ENCODE data around the gene SH2D3C. TPM values are rescaled to one million over a fixed set of nuclear protein-coding genes. Genes with fewer than 3 reads are reported as not detected.
"Not testable (repeated sequence)": the region's sequence is repeated elsewhere in the genome, so short reads cannot be mapped to it uniquely, and the experiment has no call there.

The SH2D3C gene
- polyA plus RNA-seq, 5 donors = 22.1 to 41.9 (median 27.5) TPM

DNA sequence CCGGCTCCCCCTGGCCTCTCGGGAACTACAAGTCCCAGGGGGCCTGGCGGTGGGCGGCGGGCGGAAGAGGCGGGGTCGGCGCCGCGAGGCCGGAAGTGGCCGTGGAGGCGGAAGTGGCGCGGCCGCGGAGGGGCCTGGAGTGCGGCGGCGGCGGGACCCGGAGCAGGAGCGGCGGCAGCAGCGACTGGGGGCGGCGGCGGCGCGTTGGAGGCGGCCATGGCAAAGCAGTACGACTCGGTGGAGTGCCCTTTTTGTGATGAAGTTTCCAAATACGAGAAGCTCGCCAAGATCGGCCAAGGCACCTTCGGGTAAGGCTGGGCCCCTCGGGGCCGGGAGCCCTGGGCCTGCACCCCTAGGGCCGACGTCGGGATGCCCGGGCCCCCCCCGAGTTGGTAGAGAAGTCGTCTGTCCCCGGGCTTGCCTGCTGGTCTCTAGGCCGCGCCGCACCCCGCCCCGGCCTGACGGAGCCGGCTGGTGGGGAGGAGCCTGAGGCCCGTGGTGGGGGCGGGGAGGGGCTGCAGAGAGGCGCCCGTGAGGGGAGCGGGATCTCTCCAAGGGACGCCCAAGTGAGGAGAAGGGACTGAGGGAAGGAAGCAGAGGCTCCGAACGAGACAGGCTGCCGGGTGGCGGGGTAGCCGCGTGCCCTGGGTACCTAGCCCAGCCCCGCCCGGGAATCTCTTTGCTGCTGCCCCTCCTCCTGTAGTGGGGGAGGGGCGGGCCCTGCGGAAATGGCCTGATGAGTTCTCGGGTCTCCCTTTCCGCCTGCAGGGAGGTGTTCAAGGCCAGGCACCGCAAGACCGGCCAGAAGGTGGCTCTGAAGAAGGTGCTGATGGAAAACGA, 7.7 kb upstream of the SH2D3C start, which contains the start of gene CDK9:
CDK9 (plus strand) TSS at position 102 of the 840 bp plus-strand sequence; CDS start at position 217, 115 bp downstream.
- peak; percentile 84 to 87 for DNase-seq

- peak; percentile 84 to 88 for DNase-seq
Observed at GRCh38 chr9:127785023-127785932, 6.8 kb upstream of the SH2D3C start.

GRCh38 chr9:127783111-127784008, 4.9 kb upstream of the SH2D3C start:
- no peak for DNase-seq

DNA sequence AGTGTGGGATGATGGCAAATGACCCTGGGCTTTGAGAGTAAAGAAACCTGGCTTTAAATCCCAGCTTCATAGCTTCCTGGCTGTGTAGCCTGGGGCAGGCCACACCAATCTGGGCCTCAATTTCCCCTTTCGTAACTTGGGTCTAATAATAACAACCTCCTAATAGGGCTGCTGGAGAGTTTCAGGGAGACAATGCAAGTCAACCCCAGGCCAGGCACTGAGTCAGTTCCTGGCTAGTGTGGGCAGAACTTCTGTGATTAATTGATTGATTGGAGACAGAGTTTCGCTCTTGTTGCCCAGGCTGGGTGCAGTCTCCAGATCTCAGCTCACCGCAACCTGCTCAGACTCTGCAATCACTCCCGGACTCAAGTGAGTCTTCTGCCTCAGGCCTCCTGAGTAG, 3.3 kb upstream of the SH2D3C start:
- no peak for DNase-seq

GRCh38 chr9:127780909-127781308, 2.4 kb upstream of the SH2D3C start:
- not testable (repeated sequence) for DNase-seq

GRCh38 chr9:127780126-127780885, 1.8 kb upstream of the SH2D3C start:
- DNase-seq = no peak

DNA sequence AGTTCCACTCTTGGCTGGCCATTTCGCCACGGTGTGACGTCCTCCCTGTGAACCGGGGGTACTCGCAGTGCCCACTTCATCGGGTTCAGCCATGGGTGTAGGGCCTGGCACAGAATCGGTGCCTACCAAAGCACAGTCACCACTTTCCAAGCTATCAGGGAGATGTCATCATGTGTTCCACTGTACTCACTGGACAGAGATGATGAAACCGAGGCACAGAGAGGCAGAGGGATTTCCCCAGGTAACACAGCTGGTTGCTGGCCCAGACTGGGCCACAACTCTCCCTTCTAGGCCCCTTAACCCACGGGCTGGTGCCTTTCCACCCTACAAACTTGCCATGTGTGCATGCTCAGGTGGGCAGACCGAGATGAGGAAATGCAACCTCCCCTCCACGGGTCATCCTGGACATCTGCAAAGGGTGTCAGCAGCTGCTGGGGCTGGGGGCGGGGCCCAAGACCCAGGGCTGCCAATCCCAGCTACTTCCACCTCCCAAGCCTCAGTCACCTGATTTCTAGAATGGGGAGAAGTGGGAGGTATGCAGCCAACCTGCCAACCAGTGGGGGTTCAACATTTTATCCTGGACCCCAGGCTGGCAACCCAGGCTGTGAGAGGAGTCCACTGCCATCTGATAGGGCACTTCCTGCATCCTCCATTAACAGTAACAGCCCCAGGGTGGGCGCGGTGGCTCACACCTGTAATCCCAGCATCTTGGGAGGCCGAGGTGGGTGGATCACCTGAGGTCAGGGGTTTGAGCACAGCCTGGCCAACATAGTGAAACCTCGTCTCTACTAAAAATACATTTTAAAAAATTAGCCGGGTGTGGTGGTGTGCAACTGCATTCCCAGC, 893 bp upstream of the SH2D3C start:
- no peak for DNase-seq

DNA sequence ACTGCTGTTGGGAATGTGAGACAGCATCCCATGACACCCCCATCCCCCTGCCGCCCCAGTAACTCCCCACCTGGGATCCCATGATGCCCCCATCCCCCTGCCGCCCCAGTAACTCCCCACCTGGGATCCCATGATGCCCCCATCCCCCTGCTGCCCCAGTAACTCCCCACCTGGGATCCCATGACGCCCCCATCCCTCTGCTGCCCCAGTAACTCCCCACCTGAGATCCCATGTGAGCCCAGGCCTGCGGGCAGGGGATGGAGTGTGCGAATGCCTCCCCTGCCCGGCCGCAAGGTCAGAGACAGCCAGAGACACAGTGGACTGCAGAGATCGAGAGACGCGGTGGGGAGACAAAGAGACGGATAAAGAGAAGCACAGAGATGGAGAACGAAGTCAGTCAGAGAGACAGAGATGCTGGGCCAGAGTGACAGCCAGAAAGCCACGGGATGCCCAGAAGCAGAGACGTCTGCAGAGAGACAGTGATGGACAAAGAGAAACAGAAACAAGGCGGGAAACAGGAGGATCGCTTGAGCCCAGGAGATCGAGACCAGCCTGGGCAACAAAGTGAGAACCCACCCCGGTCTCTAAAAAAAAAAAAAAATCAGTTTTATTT, 992 bp downstream of the SH2D3C start:
- DNase-seq = no peak

GRCh38 chr9:127776924-127777289, 1.6 kb downstream of the SH2D3C start:
- no peak for DNase-seq

DNA sequence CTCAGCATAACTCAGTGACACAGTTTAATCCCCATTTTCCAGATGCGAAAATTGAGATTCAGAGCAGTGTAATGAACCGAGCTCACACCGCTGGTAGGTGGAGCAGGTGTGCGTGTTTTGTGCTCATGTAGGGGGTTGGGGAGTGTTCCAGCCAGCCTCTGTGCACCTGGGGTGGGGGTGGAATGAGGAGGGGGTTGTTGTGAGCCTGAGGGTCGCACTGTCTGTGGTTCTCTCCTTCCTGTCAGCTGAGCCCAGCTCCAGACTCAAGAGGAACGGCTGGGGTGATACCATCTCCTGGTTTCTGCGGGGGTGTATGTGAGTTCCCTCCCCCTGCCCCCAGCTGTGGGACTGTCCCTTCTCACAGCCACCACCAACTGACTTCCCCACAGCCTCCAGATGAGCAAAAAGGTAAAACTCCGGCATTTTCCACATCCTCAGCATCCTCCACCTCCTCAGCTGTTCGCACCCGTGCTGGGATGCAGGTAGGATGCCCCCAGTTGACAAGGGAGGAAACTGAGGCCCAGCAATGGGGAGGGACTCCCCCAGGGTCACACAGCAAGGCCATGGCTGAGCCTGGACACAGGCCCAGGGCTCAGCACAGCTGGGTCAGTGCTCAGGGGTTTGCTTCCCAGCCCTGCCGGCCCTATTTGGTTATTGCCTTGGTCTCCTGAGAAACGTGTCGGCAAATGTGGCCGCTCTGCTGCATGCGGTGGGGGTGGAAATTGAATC, 2.1 kb downstream of the SH2D3C start:
- DNase-seq = no peak

DNA sequence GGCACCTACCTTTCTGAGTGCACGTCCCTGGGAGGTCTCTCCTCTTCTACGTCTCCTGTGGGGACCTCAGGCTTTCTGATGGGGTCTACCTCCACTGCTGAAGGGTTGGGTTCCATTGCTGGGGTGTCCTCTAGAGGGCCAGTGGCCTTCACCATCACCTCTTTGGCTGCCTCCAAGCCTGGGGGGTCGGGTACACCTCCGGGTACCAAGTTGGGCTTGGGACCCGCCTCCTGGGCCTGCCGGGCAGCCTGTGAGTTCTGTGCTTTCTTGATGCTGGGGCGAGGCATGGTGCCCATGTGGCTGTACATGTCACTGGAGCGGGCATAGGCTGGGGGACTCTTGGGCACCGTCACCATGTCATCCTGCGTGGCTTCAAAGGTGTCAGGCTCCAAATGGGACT, 4.5 kb downstream of the SH2D3C start:
- no peak for DNase-seq

DNA sequence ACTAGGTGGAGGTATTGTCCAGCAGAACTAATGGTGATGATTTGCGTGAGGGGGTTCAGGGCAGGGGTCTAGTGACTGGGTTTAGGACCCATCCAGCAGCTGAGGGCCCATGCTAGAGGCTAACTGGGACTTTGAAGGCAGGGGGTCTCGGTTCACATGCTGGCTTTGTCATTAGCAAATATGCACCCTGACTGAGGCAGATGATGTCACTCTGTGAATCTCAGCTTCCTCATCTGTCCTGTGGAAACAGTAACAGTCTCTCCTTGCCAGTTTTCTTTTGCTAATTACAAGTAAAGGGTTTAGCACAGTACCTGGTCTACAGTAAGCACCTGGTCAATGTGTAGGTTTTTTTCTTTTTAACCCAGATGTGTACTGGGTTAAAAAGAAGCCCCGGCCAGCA, 5.2 kb downstream of the SH2D3C start:
- DNase-seq = no peak

GRCh38 chr9:127772603-127773002, 5.9 kb downstream of the SH2D3C start:
- DNase-seq = no peak

DNA sequence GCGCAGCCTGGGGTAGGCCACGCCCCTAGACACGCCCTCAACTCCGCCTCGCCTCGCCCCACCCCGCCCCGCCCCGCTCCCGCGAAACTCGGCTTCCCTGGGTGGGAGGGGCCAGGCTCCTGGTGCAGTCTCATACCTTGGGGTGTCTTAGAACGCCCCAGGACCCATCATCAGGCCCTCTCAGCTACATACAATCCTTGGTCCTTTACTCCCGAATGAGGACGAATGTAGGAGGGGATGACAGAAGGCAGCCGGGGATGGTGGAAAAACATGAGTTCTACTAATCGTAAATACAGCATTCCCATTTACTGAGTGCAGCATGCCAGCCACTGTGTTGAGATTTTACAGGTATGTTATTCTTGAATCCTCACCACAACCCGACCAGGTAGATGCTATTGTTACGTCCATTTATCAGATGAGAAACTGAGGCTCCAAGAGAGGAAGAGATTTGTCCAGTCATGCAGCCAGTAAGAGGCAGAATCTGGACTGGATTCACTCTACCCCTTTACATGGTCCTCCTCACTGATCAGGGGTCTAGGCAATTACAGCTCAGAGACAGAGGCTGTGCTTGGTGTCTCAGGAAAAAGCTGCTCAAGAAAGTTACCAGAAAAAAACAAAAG, 6.8 kb downstream of the SH2D3C start:
- DNase-seq = no peak

GRCh38 chr9:127770905-127771569, 7.4 kb downstream of the SH2D3C start:
- DNase-seq = peak; percentile 97

GRCh38 chr9:127770583-127770904, 7.9 kb downstream of the SH2D3C start:
- DNase-seq = no peak

DNA sequence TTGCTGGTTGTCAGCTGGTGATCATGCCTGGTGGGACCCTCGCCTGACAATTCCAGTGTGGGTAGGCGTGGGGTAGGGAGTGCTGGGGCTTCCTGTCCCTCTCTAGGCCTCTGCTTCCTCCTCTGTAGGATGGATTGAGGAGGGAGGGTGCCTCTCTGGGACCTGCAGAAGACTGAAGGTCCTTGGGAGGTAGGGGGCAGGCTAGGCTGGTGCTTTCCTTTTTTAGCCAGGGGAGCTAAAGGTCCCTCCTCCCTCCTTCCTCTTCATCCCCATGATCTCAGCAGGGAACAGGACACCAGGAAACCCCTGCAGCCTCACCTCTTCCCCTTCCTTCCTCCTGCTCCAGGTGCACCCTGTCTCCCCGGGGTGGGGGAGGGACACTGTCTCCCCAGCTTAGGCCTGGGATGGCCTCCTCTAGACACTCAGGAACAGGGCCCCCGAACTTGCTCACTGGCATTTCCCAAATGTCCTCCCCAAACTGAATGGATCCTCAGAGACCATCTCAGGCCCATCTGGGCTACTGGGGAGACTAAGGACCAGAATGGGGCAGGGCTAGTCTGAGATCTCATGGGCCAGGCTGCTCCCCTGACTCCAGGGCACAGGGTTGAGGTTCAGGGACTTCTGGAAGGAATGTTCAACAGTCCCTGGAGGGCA, 8.4 kb downstream of the SH2D3C start:
- no peak for DNase-seq

All from right lung (tissue), 5 donors.